Measurements from ENCODE around the gene CYTH1.

The CYTH1 gene

DNA sequence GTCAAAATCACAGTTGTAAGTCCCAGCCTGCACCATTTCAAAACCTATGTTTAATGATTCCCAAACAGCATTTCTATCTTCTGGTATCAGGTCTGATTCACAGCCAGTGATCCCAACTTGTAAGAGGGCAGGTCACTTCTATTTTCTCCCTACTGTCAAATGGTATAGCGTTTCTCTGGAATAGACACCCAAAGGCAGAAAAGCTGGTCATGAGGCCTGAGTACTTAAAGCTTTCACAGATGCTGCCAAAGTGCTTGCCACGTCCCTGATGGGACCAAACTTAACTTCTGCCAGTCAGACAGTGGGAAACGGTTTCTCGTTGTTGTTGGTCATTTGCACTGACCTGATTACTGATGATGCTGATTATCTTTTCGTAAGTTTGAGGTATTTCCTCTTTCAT lies 43.4 kb downstream of the CYTH1 start:
- in situ Hi-C loops (cut with MboI; ENCODE audit: low sequenced_read_pairs): no loop called here

DNA sequence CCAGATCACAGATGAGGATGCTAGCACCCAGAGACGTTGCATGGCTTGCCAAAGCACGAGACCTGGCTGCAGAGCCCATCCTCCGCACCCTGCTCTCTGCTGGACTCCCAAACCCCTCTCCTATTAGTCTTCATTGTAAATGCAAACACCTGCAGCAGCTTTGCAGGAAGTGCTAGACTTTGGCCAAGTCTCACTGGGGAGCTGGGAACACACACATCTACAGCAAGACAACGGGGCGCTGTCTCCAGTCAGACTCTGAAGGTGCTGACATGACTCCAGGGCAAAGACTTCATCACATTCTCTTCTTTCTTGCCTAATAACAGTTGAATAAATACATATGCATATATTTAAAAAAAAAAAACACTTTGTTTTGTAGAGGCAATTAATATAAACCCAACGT lies 43.8 kb downstream of the CYTH1 start:
- in situ Hi-C loops (cut with MboI; ENCODE audit: low sequenced_read_pairs): no loop called here

GRCh38 chr17:78737332-78737731 lies 44.7 kb downstream of the CYTH1 start:
- in situ Hi-C loops (cut with MboI; ENCODE audit: low sequenced_read_pairs): no loop called here

GRCh38 chr17:78736526-78737079 lies 45.5 kb downstream of the CYTH1 start:
- in situ Hi-C loops (cut with MboI; ENCODE audit: low sequenced_read_pairs): no loop called here

DNA sequence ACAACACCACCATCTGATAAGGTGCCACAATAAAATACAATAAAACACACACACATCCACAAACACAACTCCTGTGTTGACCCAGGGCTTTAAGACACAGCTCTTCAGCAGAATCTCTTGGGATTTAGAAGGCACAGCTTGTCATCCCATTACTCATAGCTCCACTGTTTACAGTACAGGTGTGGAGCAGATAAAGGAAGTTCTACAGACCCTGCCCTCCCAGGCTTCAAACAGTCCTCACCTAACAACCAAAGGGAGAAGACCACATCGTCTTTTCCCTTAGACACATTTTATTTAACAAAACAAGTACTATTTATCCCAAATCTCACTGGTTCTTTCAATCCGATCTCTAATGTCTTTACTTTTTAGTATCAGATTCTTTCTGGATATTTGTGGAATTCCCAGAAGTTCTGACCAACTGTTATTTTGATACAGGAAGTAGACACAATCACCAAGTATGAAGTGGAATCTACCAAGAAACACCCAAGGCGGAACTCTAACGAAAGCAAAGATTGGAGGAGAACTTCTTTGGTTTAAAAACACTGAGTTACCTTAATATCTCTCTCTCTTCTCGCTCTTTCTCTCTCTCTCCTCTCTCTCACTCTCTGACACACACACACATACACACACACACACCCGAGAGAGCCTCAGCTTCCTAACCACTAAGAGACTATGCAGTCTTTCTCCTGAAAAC lies 46.1 kb downstream of the CYTH1 start:
- in situ Hi-C loops (cut with MboI; ENCODE audit: low sequenced_read_pairs): no loop called here

GRCh38 chr17:78734793-78735641 lies 47.1 kb downstream of the CYTH1 start:
- in situ Hi-C loops (cut with MboI; ENCODE audit: low sequenced_read_pairs): no loop called here

- in situ Hi-C loops (cut with MboI; ENCODE audit: low sequenced_read_pairs): no loop called here
Measured at GRCh38 chr17:78732354-78732753, 49.7 kb downstream of the CYTH1 start.

DNA sequence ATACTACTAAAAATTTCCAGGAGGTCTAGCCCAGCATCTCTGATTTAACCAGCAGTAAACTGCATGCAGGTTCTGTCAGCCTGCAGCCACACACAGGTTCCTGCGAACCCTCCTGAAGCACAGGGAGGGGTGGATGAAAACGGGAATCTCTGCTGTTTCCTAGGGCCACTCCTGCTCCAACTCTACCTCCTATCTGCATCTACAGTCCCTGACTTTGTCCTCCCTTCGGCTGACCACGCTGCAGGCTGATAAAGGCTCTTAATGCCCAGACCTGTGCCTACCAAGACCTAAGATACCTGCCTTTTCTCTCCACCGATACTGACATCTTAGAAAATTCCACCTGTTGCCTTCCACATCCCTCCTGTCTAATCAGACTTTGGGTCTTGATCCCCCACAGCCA lies 50.2 kb downstream of the CYTH1 start:
- in situ Hi-C loops (cut with MboI; ENCODE audit: low sequenced_read_pairs): no loop called here

DNA sequence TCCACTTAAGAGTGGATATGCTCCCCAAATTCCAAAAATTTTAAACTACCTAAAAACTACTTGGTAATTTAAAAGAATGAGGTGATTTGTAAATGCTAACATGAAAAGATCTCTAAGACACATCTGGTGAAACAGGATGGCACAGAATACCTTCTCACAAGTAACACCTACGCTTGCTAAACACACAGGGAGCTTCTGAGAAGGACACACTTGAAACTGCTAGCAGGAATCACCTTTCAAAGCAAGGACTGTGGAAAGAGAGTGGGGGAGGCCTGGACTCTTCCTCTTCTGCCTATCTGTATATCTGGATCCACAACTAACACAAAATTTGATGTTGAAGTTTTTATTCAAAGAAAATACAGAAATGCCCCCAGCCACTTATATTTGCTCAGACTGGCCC lies 52.4 kb downstream of the CYTH1 start:
- in situ Hi-C loops (cut with MboI; ENCODE audit: low sequenced_read_pairs): no loop called here

GRCh38 chr17:78728495-78728894 lies 53.6 kb downstream of the CYTH1 start:
- in situ Hi-C loops (cut with MboI; ENCODE audit: low sequenced_read_pairs): no loop called here

- in situ Hi-C loops (cut with MboI; ENCODE audit: low sequenced_read_pairs): no loop called here
Measured at GRCh38 chr17:78727476-78728229, 54.4 kb downstream of the CYTH1 start.

- in situ Hi-C loops (cut with MboI; ENCODE audit: low sequenced_read_pairs): no loop called here
Measured at GRCh38 chr17:78727057-78727456, 55.0 kb downstream of the CYTH1 start.

- in situ Hi-C loops (cut with MboI; ENCODE audit: low sequenced_read_pairs): no loop called here
Measured at GRCh38 chr17:78726513-78726912, 55.6 kb downstream of the CYTH1 start.

DNA sequence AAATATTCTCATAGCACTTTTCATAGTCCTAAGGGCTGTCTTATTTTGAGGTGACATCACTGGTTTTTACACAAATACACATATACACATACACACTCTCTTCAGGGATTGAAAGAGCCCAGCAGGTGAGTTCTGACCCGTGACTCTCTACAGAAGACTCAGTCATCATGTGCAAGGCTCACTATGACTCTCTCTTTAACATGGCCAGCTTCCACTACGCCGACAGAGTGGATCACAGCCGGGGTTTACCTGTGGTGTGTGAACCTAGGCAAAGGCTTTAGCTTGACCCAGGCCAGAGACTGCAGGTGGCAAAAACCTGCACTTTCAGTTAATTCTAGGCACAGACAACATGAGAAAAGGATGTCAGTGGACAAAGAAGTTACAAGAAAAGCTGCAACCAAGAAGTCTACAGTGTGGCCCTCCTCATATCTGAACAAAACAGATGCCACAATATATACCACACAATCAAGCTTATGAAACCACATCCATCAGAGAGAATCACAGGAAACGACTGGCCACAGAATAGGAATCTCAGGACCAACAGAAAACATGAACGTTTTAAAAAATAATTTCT lies 56.5 kb downstream of the CYTH1 start:
- in situ Hi-C loops (cut with MboI; ENCODE audit: low sequenced_read_pairs): no loop called here

DNA sequence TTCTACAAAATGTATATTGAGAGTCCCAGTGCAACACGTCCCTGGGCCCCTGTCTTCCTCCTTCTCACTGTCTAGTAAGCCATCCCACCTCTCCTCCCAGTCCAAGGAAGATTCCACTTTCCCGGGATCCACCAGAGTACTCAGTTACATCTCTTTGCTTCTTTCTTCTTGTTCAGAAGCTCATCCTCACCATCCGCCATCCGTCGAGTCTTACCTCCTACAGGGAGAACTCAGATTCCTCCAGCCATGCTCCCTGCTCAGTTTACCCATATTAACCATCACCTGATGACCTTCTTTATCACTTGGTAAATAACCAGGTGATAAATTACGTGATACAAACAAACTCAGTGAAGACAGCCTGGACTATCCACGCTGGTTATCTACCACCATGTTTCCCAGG lies 57.1 kb downstream of the CYTH1 start:
- in situ Hi-C loops (cut with MboI; ENCODE audit: low sequenced_read_pairs): no loop called here

- in situ Hi-C loops (cut with MboI; ENCODE audit: low sequenced_read_pairs): no loop called here
Measured at GRCh38 chr17:78724544-78724943, 57.5 kb downstream of the CYTH1 start.

- in situ Hi-C loops (cut with MboI; ENCODE audit: low sequenced_read_pairs): no loop called here
Measured at GRCh38 chr17:78723957-78724356, 58.1 kb downstream of the CYTH1 start.

DNA sequence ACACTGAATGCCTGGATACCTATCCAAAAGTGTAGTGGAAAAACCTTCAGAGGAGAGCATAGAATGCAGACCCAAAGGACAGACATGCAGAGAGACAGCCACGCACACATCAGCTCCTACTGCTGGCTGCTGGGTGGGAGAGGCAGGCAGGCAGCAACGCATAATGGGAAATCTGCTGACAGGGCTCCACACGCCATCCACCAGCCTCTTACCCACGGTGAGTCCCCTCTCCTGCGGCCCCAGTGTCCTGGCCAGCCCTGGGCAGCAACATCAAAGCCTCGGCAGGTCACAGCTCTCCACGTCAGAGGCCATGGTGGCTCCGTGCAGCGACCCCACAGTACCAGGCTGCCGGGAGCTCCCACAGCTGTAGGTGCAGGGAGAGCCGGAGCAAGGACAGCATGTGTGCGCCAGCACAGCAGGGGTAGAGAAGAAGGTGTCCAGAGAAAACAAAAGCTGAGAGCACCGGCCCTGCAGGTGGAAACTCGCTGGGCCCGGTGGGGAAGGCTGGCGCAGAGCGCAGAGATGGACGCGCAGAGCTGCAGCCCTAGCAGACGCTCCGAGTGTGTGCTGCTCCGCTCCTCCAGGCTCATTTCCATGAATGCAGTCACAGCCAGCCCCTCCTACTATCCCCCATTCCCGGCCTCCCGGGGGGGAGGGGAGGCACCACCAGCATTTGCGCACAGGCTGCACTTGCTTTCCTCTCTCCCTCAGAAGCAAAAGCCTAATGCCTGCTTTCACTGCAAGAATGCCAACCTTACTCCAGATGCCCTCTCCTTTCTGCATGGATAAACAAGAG lies 58.9 kb downstream of the CYTH1 start:
- in situ Hi-C loops (cut with MboI; ENCODE audit: low sequenced_read_pairs): no loop called here

DNA sequence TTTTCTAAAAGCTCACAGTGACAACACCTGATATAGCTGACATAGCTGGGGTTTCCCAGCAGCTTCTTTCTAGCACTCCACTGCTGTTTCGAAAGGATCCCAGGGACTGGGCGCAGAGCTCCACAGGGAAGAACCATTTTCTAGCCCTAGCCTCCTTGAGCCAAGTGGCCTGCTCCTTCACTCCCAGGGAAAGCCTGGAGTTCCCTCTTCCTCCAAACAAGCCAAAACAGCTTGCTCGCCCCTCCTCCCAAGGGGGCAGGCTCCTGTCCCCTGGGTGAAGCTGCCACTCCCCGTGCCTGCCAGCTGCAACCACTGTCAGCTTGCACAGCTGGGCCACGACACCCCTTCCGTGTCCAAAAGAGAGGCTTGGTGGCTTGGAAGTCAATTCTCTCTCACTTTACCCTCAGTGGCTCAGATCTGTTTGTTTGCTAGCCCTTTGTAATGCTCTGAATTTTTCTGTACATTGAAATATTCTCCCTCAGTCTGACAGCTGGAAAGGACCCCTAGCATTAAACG lies 59.8 kb downstream of the CYTH1 start:
- in situ Hi-C loops (cut with MboI; ENCODE audit: low sequenced_read_pairs): no loop called here
